K562 (cell line): ENCODE data around the gene KCNK7. TPM values are rescaled to one million over a fixed set of nuclear protein-coding genes. Genes with fewer than 3 reads are reported as not detected.

Experiments
- ATAC-seq: fragments of 200-7000 bp; cut with Tn5 transposase; 3 replicates; pipeline ENCODE4 v1.9.1; 2020; ENCODE audit warnings: moderate library complexity
- BruUV-seq: library from RNA; stranded (reverse); fragments of 400-500 nt; replicated peaks from 2 replicates; lab custom pipeline; 2021; lab: Mats Ljungman, UMichigan
- CTCF ChIA-PET: fragments of 300-600 bp; formaldehyde crosslinking; extraction: SDS; loops from one replicate; lab custom pipeline; 2021; ENCODE audit warnings: low intra/inter-chr PET ratio; lab: Yijun Ruan, JAX
- POLR2A ChIA-PET: fragments of 300-600, 350-650 bp; sonication (Branson Sonifier 250); formaldehyde crosslinking; extraction: SDS; loops from one replicate; lab custom pipeline; 2021; ENCODE audit warnings: antibody characterized with exemption, inconsistent platforms; lab: Yijun Ruan, JAX
- DNase-seq, 4 experiments: peaks; one replicate each; pipeline versions ENCODE4 v3.0.0 to v3.0.0-alpha.2; 2011 to 2018; ENCODE audit warnings: low spot score in 3 of 4, mixed read lengths in 3 of 4; ENCODE audit errors: extremely low read depth in 1 of 4
- FAIRE-seq: peaks from 2 replicates; lab custom pipeline; 2011; peaks lifted over from hg19 to GRCh38; lab: Jason Lieb, UNC
- H2AFZ ChIP-seq: 2 replicates; pipeline ENCODE4 v1.6.0; 2011; ENCODE audit warnings: low read depth, low read length, control low read depth, inconsistent platforms
- H3K27ac ChIP-seq: fragments of 200-600 bp; 3 replicates; pipeline ENCODE4 v1.8.0; 2011; ENCODE audit warnings: low read depth, mild to moderate bottlenecking, control low read depth, inconsistent platforms, low read length, moderate library complexity, mixed read lengths; ENCODE audit errors: extremely low read depth
- H3K27me3 ChIP-seq, 2 experiments: fragments of 300-600 bp in 1 of 2; 2 replicates in 1 of 2; 3 replicates in 1 of 2; pipeline versions ENCODE4 v1.6.0 to v1.8.0; 2011; ENCODE audit warnings: inconsistent platforms in 2 of 2, low read length in 2 of 2, mild to moderate bottlenecking in 1 of 2, mixed read lengths in 1 of 2, moderate library complexity in 1 of 2; ENCODE audit not compliant: control insufficient read depth in 2 of 2, insufficient read depth in 2 of 2
- H3K36me3 ChIP-seq: fragments of 300-600 bp; 3 replicates; pipeline ENCODE4 v1.8.0; 2011; ENCODE audit warnings: mild to moderate bottlenecking, low read length, inconsistent platforms; ENCODE audit not compliant: control insufficient read depth, insufficient read depth
- H3K4me1 ChIP-seq, 2 experiments: fragments of 200-600 bp in 1 of 2; replicated peaks in 1 of 2; 2 replicates in 1 of 2; 3 replicates in 1 of 2; pipeline versions ENCODE4 v1.5.1 to v1.8.0; 2011; ENCODE audit warnings: inconsistent platforms in 2 of 2, low read length in 2 of 2, mild to moderate bottlenecking in 1 of 2, mixed read lengths in 1 of 2, moderate library complexity in 1 of 2; ENCODE audit not compliant: control insufficient read depth in 2 of 2, insufficient read depth in 2 of 2
- H3K4me2 ChIP-seq: 2 replicates; pipeline ENCODE4 v1.6.1; 2011; ENCODE audit warnings: low read length, control low read depth, inconsistent platforms, mixed read lengths; ENCODE audit not compliant: insufficient read depth
- H3K4me3 ChIP-seq: fragments of 200-600 bp; sonication (generic), shearing (Covaris generic); 2 replicates; pipeline ENCODE4 v1.5.1; 2016; ENCODE audit warnings: control low read depth, inconsistent platforms
- H3K79me2 ChIP-seq: fragments of 200-600 bp; 3 replicates; pipeline ENCODE4 v1.8.0; 2011; ENCODE audit warnings: low read length, inconsistent platforms; ENCODE audit not compliant: control insufficient read depth, insufficient read depth
- H3K9ac ChIP-seq, 2 experiments: 2 replicates each; pipeline versions ENCODE4 v1.6.0 to v1.6.1; 2011; ENCODE audit warnings: low read depth in 2 of 2, low read length in 2 of 2, control low read depth in 1 of 2, inconsistent platforms in 1 of 2, mild to moderate bottlenecking in 1 of 2, mixed read lengths in 1 of 2; ENCODE audit not compliant: insufficient read depth in 1 of 2
- H3K9me1 ChIP-seq: one replicate; pipeline ENCODE4 v1.6.0; 2011; ENCODE audit warnings: inconsistent platforms, mild to moderate bottlenecking, low read length, moderate library complexity; ENCODE audit not compliant: control insufficient read depth, insufficient read depth
- H3K9me3 ChIP-seq: replicated peaks from 2 replicates; pipeline ENCODE4 v1.5.1; 2011; ENCODE audit warnings: low read depth, low read length, inconsistent platforms; ENCODE audit not compliant: control insufficient read depth, insufficient read depth
- H4K20me1 ChIP-seq: replicated peaks from 2 replicates; pipeline ENCODE4 v1.6.1; 2011; ENCODE audit warnings: low read length, inconsistent platforms, mixed read lengths; ENCODE audit not compliant: control insufficient read depth, insufficient read depth
- ARNT ChIP-seq, 2 experiments: fragments of 450-650 bp; IDR thresholded peaks; 2 replicates each; pipeline ENCODE4 v1.6.1; 2016; ENCODE audit warnings: mild to moderate bottlenecking in 1 of 2
- CTBP1 ChIP-seq: fragments of 450-650 bp; IDR thresholded peaks from 2 replicates; pipeline ENCODE4 v1.6.1; 2016; ENCODE audit warnings: borderline replicate concordance
- EGR1 ChIP-seq: fragments of 450-650 bp; conservative IDR thresholded peaks from 2 replicates; pipeline ENCODE4 v1.6.1; 2017; ENCODE audit warnings: mild to moderate bottlenecking
- FOXP1 ChIP-seq: sonication (generic); formaldehyde crosslinking; IDR thresholded peaks from 2 replicates; pipeline ENCODE4 v1.8.0; 2022; ENCODE audit warnings: mild to moderate bottlenecking, missing genetic modification reagents
- HNRNPUL1 ChIP-seq: fragments of 200-400 bp; formaldehyde crosslinking; IDR thresholded peaks from 2 replicates; pipeline ENCODE4 v1.6.1; 2017; ENCODE audit warnings: low read length
- HOXB6 ChIP-seq: fragments of 250-450 bp; sonication (Bioruptor Pico); IDR thresholded peaks from 2 replicates; pipeline ENCODE4 v1.5.1; 2022; ENCODE audit warnings: mild to moderate bottlenecking, borderline replicate concordance
- KAT8 ChIP-seq: fragments of 450-650 bp; IDR thresholded peaks from 2 replicates; pipeline ENCODE4 v1.6.1; 2016; ENCODE audit warnings: low read depth, mild to moderate bottlenecking
- MXI1 ChIP-seq: IDR thresholded peaks from 2 replicates; pipeline ENCODE4 v1.6.1; 2011; ENCODE audit warnings: low read depth, mild to moderate bottlenecking, improper control_type of control experiment, low read length
- NFIX ChIP-seq: fragments of 250-450 bp; sonication (Bioruptor Pico); IDR thresholded peaks from 2 replicates; pipeline ENCODE4 v1.4.0; 2020; ENCODE audit warnings: low read depth, mild to moderate bottlenecking, moderate library complexity
- NFXL1 ChIP-seq: fragments of 450-650 bp; formaldehyde crosslinking; IDR thresholded peaks from 2 replicates; pipeline ENCODE4 v1.4.0; 2021; ENCODE audit warnings: mild to moderate bottlenecking
- NR0B1 ChIP-seq: fragments of 450-650 bp; IDR thresholded peaks from one replicate; pipeline ENCODE4 v1.6.1; 2018; ENCODE audit warnings: mild to moderate bottlenecking, moderate library complexity; ENCODE audit not compliant: partially characterized antibody
- PHTF2 ChIP-seq: fragments of 250-450 bp; sonication (Bioruptor Pico); IDR thresholded peaks from 2 replicates; pipeline ENCODE4 v1.5.0; 2021; ENCODE audit warnings: mild to moderate bottlenecking
- RBM17 ChIP-seq: fragments of 200-400 bp; formaldehyde crosslinking; IDR thresholded peaks from 2 replicates; pipeline ENCODE4 v1.6.1; 2017; ENCODE audit warnings: low read depth, mild to moderate bottlenecking, low read length, borderline replicate concordance
- SMAD1 ChIP-seq: fragments of 150-350 bp; IDR thresholded peaks from 2 replicates; pipeline ENCODE4 v1.6.1; 2014; ENCODE audit warnings: low read length, low read depth; ENCODE audit not compliant: partially characterized antibody
- TEAD4 ChIP-seq, 2 experiments: sonication (generic) in 1 of 2; formaldehyde crosslinking in 1 of 2; IDR thresholded peaks; 2 replicates each; pipeline versions ENCODE4 v1.6.1 to v1.8.0; 2012 to 2022; ENCODE audit warnings: borderline replicate concordance in 1 of 2, inconsistent platforms in 1 of 2, low read length in 1 of 2, mild to moderate bottlenecking in 1 of 2, missing genetic modification reagents in 1 of 2
- ZBTB8A ChIP-seq: fragments of 450-650 bp; IDR thresholded peaks from 2 replicates; pipeline ENCODE4 v1.6.1; 2018; ENCODE audit warnings: mild to moderate bottlenecking, moderate library complexity; ENCODE audit not compliant: partially characterized antibody
- ZNF23 ChIP-seq: fragments of 250-450 bp; sonication (Bioruptor Pico); IDR thresholded peaks from 2 replicates; pipeline ENCODE4 v1.4.0; 2020; ENCODE audit warnings: mild to moderate bottlenecking
- ZNF778 ChIP-seq: fragments of 450-650 bp; formaldehyde crosslinking; IDR thresholded peaks from 2 replicates; pipeline ENCODE4 v1.4.0; 2020; ENCODE audit warnings: mild to moderate bottlenecking, moderate library complexity
- WGBS: fragments of 100-300 bp; shearing (Covaris generic); methylation state at CpG from one replicate; pipeline ENCODE4 v1.1.6; 2016; ENCODE audit warnings: low coverage, mixed read lengths; ENCODE audit not compliant: insufficient coverage; ENCODE audit errors: missing lambda C conversion rate; 5-methylcytosine and 5-hydroxymethylcytosine counted together
- in situ Hi-C: fragments of 300-500 bp; cut with MboI; formaldehyde crosslinking; loops from 4 replicates; pipeline ENCODE4 v1.15.0; 2018; ENCODE audit warnings: inconsistent platforms, mixed read lengths
- intact Hi-C: fragments of 100-400 bp; cut with micrococcal nuclease; formaldehyde crosslinking; loops from 2 replicates; pipeline ENCODE4 v1.14.2; 2022
- polyA plus RNA-seq, 8 experiments: library from polyadenylated mRNA; depleted of rRNA in 4 of 8; stranded (reverse) in 5 of 8; unstranded in 3 of 8; fragments of >200 nt; fragmentation: Nextera tagmentation in 2 of 8; fragmentation: Illumina TruSeq in 1 of 8; extraction: Ambion mirVana in 2 of 8; extraction: Trizol in 1 of 8; gene quantifications; 2 replicates each; pipeline versions ENCODE4 v1.2.1 to v1.2.3, GENCODE V29; 2011 to 2014; ENCODE audit warnings: inconsistent platforms in 1 of 8, missing spikeins in 1 of 8
- total RNA-seq, 7 experiments: library from RNA; depleted of rRNA in 6 of 7; stranded (reverse); fragments of >200 nt in 6 of 7; fragmentation: Illumina TruSeq in 2 of 7; extraction: Trizol in 2 of 7; gene quantifications; 2 replicates each; pipeline versions ENCODE4 v1.2.1 to v1.2.3, GENCODE V29; 2011 to 2021; ENCODE audit warnings: low replicate concordance in 1 of 7
- TF ChIP-seq, protein P1 (sequence below): sonication (generic); formaldehyde crosslinking; IDR thresholded peaks from 2 replicates; pipeline ENCODE4 v1.8.1; 2023; ENCODE audit warnings: mild to moderate bottlenecking, missing genetic modification reagents

KCNK7 gene
- total and polyA plus RNA-seq, 9 of the 15 experiments (the other 6 are each of a cell fraction or from before 2014, with no cell fraction given), result 0.07 to 0.40 TPM; not detected in 7

DNA sequence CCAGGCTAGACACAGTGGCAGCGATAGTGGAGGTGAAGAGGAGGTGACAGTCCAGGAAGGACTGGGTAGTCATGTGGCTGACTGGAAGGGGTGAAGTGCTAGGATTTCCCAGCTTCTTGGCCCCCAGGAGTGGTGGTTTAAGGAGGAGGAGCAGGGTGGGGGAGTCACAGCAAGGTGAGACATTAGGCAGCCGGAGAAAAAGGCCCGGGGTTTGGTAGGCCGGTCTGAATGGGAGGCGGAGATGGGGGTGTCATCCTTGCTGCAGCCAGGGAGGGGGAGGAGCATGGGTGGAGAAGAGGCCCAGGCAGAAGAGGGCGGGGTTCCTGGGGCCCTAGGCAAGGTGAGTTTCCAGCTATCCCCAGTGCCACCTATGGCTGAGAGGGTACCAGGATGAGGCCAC, 48.4 kb upstream of the KCNK7 start (continued):
- TF ChIP-seq NR0B1, result no peak
- no peak for TF ChIP-seq PHTF2 (CRISPR knock-in tag)
- no peak for TF ChIP-seq MXI1
- TF ChIP-seq CTBP1, result no peak
- TF ChIP-seq NFIX (CRISPR knock-in tag), result no peak
- no peak for TF ChIP-seq ZBTB8A
- no peak for TF ChIP-seq SMAD1
- TF ChIP-seq HOXB6 (CRISPR knock-in tag), result no peak

- BruUV-seq, result no TSS peak
- ATAC-seq, result 0 out of 3 replicates have a peak, but pooled peaks have one; percentile 7
- H3K79me2 ChIP-seq, result peaks cover 20% of the 10 kb centered on the region
- intact Hi-C loops, result no loop called here
- peak overlapping the region in 1 of 2 experiments; percentile 68; a peak in 2 of 4 replicates for H3K9ac ChIP-seq
- CTCF ChIA-PET, result no interaction called here
- H2AFZ ChIP-seq, result no peak overlapping the region
- peak; percentile 50 to 66 (median 61) for DNase-seq
- no peak overlapping the region for H3K4me2 ChIP-seq
- peaks cover 4% of the 10 kb centered on the region for H3K9me1 ChIP-seq
- no peak overlapping the region for H3K27ac ChIP-seq
- POLR2A ChIA-PET, result interaction anchor here (0.5 to 6.2 kb wide), 6 partner anchors 9 to 154 kb away, joined by 3 to 56 read pairs (median 3); partner anchors contain the start of gene MALAT1
- H4K20me1 ChIP-seq, result peaks cover 3% of the 10 kb centered on the region; the same call in 1 of the 2 replicates
- H3K36me3 ChIP-seq, result peaks cover 65% of the 10 kb centered on the region; the same call in 2 of the 3 replicates
- no peak for FAIRE-seq
- in situ Hi-C loops, result no loop called here
- H3K4me1 ChIP-seq, result peaks cover 17 to 86% of the 10 kb centered on the region in 2 experiments
- H3K4me3 ChIP-seq, result no peak overlapping the region
- H3K9me3 ChIP-seq, result no peaks in the 10 kb centered on the region
- WGBS, result 67% methylated on average over 27 of the region's 49 CpGs
- H3K27me3 ChIP-seq, result no peaks in the 10 kb centered on the region
- TF ChIP-seq RBM17 (no peak), ARNT (IDR thresholded peaks at IDR 0.05) (no peak), ZNF23 (CRISPR knock-in tag) (no peak), FOXP1 (CRISPR knock-in tag) (peak; percentile 37; the same call in 1 of the 2 replicates), TEAD4 (IDR thresholded peaks at IDR 0.05; ENCODE audit: low read length) (no peak), TEAD4 (CRISPR knock-in tag; IDR thresholded peaks at IDR 0.05; ENCODE audit: borderline replicate concordance) (no peak), HNRNPUL1 (no peak), NFXL1 (CRISPR knock-in tag) (no peak), EGR1 (0 out of 2 replicates have a peak, but pooled peaks have one; percentile 24), KAT8 (no peak), ZNF778 (CRISPR knock-in tag) (no peak)
- TF ChIP-seq, protein P1, sequence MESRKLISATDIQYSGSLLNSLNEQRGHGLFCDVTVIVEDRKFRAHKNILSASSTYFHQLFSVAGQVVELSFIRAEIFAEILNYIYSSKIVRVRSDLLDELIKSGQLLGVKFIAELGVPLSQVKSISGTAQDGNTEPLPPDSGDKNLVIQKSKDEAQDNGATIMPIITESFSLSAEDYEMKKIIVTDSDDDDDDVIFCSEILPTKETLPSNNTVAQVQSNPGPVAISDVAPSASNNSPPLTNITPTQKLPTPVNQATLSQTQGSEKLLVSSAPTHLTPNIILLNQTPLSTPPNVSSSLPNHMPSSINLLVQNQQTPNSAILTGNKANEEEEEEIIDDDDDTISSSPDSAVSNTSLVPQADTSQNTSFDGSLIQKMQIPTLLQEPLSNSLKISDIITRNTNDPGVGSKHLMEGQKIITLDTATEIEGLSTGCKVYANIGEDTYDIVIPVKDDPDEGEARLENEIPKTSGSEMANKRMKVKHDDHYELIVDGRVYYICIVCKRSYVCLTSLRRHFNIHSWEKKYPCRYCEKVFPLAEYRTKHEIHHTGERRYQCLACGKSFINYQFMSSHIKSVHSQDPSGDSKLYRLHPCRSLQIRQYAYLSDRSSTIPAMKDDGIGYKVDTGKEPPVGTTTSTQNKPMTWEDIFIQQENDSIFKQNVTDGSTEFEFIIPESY (CRISPR knock-in tag), result peak; percentile 77; the same call in 1 of the 2 replicates
Measured at GRCh38 chr11:65642014-65642671, 46.5 kb upstream of the KCNK7 start.
